Body of pancreas (tissue), 4 donors: ENCODE measurements around the gene RXRG.

Source experiments
- POLR2A ChIP-seq, 3 donors: fragments of 450-650 bp; IDR thresholded peaks; one replicate each; pipeline ENCODE4 v1.6.1; 2016; ENCODE audit warnings: antibody characterized with exemption in 3 of 3, mild to moderate bottlenecking in 2 of 3
- TF ChIP-seq, protein P1 (sequence below), 7 experiments: fragments of 450-650 bp in 4 of 7; fragments of 200-600 bp in 3 of 7; sonication (generic) in 3 of 7; IDR thresholded peaks; one replicate each; pipeline ENCODE4 v1.5.1; 2016 to 2019; ENCODE audit warnings: antibody characterized with exemption in 7 of 7

DNA sequence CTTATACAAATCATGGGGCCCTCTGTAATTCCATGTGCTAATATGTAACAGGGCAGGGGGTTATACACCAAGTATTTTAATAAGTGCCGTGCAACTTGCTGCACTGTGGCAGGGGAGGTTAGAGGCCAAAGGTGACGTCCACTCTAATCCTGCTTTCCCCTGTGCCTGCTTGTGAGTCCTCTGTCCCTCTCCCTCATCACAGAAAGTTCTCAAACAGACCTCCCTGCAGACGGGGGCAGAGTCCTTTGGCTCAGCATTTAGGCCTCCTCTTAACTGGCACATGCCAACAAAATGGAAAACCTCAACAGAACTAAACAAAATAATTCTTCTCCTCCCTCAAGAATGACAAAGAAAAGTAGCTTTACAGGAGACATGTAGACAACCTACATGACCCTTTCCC lies 2.9 kb downstream of the RXRG start:
- TF ChIP-seq, protein P1, sequence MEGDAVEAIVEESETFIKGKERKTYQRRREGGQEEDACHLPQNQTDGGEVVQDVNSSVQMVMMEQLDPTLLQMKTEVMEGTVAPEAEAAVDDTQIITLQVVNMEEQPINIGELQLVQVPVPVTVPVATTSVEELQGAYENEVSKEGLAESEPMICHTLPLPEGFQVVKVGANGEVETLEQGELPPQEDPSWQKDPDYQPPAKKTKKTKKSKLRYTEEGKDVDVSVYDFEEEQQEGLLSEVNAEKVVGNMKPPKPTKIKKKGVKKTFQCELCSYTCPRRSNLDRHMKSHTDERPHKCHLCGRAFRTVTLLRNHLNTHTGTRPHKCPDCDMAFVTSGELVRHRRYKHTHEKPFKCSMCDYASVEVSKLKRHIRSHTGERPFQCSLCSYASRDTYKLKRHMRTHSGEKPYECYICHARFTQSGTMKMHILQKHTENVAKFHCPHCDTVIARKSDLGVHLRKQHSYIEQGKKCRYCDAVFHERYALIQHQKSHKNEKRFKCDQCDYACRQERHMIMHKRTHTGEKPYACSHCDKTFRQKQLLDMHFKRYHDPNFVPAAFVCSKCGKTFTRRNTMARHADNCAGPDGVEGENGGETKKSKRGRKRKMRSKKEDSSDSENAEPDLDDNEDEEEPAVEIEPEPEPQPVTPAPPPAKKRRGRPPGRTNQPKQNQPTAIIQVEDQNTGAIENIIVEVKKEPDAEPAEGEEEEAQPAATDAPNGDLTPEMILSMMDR (IDR thresholded peaks at IDR 0.05), result no peak
- no peak for TF ChIP-seq POLR2A (IDR thresholded peaks at IDR 0.05)
